ENCODE measurements around the gene SURF2.

SURF2 gene

DNA sequence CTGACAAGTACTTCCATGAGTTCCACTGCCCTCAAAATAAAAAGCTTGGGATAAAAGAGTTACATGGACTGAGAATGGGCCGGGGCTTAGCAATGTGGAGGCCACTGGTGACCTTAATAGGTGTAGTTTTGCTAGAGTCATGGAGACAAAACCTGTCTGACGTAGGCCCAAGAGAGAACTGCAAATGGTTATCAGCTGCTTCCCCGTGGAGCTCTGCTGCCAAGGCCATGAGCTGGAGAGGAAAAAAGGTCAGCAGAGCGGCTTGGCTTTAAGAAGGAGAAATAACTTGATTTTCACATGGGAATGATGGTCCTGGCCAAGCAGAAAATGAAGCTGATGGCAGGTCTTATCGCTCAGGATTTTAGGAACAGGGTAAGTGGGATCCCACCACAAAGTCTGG is 16.7 kb upstream of the SURF2 start:
- no peak for DNase-seq

DNA sequence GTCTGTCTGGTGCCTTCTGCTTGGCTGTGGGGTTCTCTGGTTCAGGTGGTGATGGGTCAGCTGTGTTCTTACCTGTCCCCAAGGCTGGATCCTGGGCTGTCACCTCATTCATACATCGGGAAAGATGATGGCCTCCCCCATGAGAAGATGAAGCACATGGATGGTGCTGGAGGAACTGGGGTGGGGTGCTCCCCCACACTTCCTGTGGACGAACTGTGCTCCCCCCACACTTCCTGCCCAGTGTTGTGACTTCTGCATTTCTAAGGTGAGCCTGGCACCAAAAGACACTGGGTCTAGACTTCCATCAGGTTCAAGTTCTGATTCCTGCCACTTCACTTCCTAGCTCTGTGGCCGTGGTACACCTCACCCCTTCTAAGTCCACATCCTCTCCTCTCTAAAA is 16.1 kb upstream of the SURF2 start:
- no peak for DNase-seq

DNA sequence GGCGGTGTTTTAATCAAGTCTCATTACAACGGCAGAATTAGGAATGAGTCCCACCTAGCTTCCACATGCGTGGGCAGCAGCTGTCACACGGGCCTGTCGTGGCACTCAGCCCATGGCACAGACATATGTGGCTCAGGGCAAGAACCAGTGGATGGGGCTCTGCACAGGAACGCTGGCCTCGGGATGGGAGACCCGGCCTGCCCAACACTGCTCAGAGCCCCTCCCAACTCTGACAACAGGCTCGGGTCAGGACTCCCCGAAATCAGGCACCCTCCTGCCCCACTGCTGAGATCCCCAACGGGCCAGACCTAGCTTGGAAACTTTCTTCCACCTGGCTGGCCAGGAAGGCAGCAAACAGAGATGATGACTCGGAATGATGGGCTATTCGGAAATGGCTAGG is 15.4 kb upstream of the SURF2 start:
- no peak for DNase-seq

DNA sequence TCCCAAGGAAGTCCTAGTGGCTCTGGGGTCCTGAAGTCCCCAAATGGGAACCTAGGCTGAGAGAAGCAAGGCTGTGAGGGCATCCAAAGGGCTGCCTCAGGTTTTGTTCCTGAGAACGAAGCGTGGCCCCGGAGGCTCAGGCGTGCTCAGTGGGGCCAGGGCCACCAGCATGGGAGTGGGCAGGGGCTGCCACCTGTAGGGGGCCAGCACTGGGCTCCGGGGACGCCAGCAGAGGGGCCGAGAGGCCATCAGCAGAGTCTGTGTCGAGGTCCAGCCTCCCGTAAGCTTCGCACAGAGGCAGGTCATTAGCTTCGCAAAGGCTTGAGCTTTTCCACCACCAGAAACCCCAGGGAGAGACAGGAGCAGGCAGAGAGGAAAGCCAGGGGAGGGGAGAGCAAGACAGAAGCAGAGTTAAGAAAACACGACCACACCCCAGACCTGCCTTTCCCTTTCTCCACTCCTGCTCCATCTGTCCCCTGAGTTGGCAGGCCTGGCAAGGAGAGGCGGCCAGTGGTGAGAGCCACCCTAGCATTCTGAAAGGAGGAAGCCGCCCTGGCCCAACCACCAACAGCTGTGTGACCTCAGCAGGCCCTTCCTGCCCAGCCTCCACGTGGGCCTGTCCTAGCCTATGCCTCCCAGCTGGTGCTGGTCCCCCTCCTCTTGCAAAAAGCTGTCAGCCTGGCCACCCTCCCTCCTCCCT is 14.8 kb upstream of the SURF2 start:
- DNase-seq: no peak

DNA sequence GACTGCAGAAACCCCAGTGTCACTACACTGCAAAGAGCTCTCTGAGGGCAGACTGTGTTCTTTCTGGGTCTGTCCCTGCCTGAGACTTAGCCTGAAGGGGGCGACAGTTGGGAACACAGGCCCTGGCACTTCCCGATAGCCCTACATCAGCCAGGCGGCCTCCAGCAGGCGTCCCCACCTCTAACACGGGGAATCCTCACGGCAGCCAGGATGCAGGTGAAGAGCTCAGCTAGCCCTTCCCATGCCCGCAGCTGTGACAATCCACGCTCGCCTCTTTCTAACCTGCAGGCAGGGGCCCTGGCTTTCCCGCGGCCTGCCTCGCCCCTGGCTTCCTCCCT is 14.3 kb upstream of the SURF2 start:
- no peak for DNase-seq

DNA sequence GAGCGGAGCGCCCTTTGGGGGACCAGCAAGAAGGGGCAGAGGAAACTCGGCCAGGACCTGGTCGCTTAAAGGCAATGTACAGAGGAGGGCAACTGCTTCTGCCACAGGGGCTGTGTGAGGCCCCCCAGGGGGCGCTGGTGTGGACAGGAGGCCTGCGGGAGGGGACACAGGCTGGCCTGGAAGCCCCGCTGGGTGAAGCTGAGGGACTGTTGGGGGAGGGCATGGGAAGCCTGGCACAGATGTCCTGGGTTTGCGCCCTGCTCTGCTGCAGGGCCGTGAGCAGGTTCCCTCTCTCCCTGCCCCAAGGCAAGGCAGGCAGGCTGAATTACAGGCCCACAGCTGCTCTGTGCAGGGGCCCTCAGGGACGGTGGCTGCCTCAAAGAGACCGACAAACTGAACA is 13.8 kb upstream of the SURF2 start:
- DNase-seq: no peak

DNA sequence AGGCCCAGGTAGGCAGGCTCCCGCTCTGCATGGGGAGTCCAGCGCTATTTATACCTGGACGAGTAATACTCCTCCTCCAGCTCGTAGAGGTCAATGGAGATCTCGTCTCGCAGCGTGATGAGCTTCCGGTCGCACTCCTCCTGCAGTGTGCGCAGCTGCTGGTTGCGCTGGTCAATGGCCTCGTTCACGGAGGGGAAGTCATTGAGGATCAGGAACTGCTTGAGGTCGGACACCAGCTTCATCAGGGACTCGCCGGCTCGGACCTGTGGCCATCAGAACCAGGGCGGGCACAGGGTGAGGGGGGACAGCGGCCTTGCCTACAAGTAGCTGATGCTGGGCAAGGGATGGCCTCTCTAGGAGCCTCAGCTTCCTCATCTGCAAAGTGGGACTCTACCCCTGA is 12.3 kb upstream of the SURF2 start:
- DNase-seq: no peak

DNA sequence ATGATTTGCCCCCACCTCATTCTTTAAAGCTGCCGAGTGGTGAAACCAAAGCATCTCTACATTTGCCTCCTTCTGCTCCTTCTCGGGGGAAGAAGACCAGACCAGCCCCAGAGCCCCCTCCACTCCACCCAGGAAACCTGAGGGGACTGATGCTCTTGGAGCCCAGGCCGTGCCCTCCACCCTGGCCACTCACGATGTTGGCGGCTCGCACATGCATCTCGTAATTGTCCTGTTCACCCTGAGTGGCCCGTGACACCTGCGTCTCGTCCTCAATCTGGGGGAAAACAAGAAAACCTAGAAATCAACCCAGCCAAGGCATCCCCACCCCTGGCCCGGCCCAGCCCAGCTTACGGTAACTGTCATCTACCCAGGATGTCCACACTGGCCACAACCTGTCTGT is 11.4 kb upstream of the SURF2 start:
- DNase-seq: no peak

DNA sequence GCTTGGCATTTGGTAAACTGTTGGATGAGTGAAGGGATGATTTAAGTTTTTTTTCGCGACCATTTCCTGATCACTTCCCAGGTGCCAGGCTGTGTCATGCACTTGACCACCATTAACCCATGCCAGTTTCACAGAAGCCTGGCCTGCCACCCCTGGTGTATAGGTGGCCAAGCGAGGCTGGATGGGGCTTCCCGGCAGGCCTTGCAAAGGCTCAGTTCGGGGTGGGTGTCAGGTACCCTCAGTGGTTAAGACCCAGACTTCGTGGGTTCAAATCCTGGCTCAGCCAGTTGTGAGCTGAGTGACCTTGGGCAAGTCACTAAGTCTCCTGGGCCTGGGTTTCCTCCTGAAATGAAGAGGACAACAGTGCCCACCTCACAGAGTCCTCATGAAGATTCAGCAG is 10.8 kb upstream of the SURF2 start:
- no peak for DNase-seq

DNA sequence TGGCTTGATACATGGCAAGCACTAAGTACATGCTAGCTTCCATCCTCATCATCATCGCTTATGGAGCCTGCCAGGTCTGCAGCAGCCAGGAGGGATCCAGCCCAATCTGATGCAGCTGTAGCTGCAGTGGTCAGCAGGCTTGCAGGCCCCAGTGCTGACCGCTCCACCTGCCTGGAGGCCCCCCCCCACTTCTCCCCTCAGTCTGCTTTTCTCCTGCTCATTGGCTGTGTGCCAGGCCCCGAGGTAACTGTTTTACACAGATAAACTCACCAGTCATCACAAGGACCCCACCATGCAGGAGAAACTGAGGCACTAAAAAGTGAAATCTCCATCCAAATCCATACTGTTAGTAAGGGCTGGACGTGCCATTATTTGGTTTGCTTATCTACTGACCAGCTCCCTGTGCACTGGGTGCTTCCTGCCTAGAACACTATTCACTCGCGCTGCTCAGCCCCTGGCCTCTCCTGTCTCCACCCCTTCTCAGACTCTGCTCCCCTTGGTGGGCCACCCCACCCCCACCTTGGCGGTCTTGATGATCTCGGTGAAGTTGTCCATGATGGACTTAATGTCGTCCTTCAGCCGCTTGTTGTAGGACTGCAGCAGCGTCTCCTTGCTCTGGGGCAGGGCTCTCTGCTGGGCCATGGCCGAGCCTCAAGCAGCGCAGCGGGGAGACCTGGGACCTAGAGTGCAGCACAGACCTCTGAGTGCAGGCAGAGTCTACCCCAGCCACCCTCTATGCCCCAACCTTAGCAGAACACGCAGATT is 10.1 kb upstream of the SURF2 start:
- DNase-seq: no peak

DNA sequence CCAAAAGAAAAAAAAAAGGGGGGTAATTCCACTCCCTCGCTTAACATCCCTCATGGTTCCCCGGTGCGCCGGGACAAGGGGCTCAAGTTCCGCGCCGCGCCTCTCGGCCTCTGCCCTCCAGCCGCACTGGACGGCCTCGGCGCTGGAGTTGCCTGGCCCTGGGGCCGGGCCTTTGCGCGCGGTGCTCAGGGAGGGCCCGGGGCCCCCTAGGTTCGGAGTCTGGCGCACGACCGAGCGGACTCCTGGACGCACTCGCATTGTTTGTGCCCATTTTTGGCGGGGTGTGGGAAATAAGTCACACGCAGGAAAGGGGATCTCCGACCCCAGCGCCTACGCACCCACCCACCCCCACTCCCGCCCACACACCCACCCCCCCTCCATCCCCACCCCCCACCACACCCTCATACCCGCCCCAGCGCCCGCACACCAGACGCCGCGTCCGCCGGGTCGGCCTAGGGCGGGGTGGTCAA is 8.8 kb upstream of the SURF2 start:
- DNase-seq: no peak

DNA sequence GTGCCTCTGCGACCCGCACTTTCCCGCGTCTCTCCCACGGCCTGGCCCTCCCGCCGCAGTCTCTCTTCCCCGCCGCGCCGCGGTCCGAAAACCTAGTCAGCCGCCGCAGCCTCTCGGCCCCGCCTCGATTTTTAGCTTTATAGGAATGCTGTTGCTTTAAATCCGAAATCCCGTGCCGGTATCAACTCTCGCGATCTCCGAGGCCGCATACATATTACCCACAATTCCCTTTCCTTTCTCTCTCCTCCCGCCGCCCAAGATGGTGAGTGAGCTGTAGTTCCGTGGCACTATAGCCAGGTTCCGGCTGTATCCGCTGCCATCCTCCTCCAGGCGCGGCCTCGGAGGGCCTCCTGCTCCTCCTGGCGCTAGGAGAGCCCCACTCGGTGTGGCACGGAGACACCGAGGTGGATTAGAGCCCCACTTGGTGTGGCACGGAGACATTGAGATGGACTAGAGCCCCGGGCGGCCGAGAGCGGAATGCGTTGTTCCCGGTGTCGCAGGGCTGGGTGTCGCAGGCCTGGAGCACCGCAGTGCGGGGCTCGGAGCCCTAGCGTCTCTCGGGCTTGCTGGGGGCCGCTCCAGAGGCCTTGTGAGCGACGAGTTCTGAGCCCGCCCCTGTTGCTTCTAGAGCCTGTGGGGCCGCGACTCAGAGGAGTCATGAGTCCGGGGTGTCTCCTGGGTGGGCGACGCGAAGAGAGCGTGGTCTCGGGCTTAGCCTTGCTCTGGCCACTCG is 8.2 kb upstream of the SURF2 start, which contains the start of the genes MED22 and RPL7A:
Gene MED22 (minus strand): TSS at position 147 of the 733 bp plus-strand sequence. CDS start 1,469 bp downstream, outside the sequence.
Gene RPL7A (plus strand): TSS at position 234 of the 733 bp plus-strand sequence. CDS start 26 bp downstream, at position 260.
- peak; percentile 93 for DNase-seq

DNA sequence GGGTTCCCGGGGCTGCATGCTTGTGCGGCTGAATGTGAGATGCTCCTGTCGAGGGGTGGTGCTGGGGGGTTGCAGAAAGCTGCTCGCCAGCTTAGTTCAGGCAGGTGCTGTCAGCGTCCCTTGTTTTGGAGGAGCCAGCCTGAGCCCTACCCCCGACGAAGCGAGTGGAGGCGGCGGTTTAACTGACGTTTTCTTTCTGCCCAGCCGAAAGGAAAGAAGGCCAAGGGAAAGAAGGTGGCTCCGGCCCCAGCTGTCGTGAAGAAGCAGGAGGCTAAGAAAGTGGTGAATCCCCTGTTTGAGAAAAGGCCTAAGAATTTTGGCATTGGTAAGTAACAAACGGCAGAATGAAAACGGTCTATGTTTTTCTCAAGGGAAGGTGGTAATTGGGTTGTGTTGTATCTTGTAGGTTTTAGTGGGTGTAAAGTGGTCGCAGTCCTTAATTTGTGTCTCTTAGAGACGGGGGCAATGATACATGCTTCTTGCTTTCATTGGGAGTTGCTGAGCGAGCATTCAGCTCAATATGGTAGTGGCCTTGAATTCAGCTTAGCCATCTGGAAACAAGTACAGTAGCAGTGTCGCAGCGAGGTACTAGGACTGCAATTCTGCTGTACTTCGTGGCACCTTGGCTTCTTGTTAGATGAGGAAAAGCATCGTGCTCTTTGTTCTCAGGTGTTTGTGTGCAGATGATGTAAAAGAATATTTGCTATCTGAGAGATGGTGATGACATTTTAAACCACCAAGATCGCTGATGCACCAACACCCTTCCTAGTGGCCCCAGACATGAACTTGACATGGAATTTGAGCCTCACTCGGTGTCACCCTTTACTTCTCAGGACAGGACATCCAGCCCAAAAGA is 7.4 kb upstream of the SURF2 start:
- DNase-seq: no peak

DNA sequence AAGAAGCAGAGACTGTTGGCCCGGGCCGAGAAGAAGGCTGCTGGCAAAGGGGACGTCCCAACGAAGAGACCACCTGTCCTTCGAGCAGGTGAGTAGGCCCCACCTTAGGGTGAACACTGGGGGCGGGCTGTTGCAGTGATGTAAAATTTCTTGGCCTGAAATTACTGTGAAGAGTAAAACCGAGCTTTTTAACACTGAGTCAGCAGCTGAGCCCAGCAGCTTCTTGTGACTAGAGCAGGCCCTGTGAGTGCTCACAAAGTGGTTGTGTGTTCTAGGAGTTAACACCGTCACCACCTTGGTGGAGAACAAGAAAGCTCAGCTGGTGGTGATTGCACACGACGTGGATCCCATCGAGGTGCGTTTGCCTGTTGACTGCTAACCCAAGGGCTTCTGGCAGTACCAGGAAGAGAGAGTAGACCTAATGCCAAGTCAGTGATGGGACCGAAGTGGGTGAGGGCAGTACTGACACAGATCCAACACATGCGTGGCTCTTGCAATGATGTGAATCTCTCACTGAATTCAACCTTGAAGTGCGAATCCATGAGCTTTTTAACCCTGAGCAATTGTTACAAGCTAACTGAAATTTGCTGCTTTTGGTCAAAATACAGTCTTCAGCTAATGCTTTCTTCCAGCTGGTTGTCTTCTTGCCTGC is 6.3 kb upstream of the SURF2 start:
- no peak for DNase-seq

DNA sequence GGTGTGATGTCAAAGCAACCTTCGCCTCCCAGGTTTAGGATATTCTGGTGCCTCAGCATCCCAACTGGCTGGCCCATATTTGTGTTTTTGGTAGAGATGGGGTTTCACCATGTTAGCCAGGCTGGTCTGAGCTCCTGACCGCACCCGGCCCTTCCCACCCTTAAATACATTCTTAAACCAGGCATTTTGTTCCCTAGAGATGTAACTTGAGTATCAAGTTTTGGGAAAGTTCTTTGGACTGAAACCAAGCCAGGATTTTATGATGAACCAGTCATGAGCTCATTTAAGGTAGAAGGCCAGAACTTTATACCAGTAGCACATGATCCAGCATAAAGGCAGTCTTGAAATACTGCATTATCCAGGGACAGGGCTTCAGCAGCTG is 4.8 kb upstream of the SURF2 start:
- DNase-seq: no peak

DNA sequence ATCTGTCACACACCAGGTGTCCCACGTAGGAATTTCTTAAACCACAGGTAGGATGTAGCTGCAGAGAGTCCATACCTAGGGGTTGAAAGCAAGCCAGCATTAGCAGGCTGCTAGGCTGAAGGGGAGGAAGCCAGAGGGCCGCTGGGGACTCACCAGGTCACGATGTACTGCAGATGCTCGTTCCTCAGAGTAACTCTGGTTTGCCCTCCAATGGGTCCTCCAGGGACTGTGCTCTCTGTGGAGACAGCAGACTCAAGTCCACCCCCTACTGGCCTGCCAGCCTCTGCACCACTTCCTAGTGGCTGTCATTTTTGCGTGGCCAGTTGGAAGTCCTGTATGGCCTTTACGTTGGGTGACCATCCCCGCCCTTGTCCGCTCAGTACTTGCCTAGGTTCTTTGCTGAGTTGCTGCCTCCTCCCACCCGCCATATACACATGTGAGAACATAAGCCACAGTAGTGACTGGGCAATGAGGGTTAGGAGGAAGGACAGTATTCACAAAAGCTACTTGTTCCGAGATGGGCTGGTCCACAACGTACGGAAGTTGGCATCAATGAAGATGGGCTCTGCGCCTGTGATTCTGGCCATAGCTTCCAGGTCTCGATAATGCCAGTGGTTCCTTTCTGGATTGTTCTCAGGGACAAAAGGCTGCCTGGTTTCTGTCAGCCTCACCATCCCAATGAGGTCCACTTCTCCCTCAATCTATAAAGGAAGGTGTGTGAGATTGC is 4.3 kb upstream of the SURF2 start:
- DNase-seq: no peak

DNA sequence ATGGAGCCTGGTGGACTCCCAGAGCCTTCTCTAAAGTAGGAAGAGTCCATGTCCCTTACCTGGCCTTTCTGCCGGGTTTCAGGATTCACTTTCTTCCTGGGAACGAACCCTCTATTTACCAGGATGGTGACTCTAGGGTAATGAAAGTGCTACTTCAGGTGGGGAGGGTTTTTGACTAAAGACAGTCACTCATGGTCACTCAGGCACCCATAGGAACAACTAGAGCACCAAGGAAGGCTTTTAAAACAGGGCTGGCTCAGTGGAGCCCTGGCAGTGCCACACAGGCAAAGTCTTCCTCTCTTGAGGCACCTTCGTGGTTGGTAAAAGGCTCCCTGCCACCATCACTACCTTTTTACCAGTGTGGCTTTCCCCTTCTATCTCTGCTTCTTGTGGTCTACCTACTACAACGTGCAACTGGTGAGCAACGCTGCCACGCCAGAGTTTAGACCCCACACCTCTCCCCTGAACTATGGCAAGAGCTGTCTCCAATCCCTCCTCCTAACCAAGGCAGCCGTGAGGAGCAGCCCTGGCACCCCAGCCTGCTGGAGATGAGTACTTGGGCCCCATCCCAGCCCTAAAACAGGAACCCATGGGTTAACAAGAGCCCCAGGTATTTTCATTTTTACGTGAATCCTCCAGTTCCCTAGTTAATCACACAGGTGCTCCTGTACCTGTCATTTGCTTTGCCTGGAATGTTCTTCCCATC is 3.6 kb upstream of the SURF2 start:
- DNase-seq: no peak

DNA sequence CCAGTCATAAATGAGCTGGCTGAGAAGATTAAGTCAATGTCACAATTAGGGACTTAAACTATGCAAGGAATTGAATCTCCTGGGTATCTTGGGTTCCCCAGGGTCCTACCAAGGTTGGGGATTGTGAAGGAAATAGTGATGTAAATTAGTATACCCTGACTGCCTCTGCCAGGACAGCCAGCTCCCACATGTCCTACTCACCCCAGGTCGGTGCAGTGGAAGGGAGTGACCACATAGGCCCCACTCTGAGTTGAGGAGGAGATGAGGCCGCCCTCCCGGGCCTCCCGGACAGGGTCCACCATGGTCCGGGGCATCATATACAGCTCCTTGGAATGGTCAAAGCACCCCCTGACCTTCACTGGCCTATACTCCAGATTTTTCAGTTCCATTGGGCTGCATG is 2.8 kb upstream of the SURF2 start:
- DNase-seq: no peak

DNA sequence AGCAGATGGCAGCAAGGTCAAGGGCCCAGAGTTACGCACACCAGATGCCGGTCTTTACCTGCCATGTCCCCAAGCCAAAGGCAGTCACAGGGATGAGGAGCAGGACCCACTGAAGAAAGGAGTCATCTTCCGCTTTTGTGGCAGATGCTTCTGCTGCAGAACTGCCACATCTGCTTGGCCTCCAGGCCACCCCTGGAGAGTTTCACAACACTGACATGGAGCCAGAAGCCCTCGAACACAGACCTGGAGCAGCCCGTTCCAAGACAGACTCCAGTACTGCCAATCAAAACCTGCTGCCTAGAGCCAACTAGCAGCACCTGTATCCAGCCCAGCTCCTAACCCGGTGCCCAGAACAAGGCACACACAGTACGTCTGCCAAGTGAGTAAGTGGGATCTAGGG is 1.6 kb upstream of the SURF2 start:
- DNase-seq: no peak

DNA sequence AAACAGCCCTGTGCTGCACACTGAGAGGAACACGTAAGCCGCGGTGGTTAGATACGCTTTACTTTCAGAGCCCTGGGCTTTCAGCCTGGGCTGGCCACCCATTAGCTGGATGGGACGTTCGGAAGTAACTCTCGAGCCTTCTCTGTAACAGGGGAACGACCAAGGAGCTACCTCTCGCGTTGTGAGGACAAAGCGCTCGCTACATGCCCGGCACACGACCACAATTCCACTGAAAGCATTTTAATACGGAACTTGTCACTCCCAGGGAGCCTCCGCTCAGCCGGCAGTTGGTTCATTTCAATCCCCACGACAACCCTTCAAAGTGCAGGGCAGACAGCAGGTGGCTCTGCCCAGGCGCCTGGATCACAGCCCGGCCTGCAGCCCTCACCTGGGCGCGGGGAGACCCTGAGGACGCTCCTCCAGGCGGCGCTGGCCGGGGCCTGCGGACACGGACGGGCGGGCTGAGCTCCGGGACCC is 431 bp upstream of the SURF2 start:
- no peak for DNase-seq

DNA sequence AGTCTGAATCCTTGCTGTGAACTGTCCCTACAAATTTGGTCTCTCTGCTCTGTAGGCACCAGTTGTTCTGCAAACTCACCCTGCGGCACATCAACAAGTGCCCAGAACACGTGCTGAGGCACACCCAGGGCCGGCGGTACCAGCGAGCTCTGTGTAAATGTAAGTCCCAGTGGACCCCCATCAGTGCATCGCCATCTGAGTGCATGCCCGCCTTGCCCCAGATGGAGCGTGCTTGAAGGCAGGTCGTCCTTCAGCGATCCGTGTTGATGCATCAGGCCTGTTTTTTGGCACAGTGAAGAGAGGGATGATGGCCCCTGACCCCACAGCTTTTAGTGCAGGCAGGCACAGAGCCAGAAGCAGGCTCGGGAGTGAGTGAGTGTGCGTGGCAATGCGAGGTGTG is 1.3 kb downstream of the SURF2 start:
- no peak for DNase-seq
